HepG2 (cell line): ENCODE measurements around the gene CD37. TPM values are rescaled to one million over a fixed set of nuclear protein-coding genes. Genes with fewer than 3 reads are reported as not detected.
A peak's percentile ranks its signal among the peaks of the same experiment; 100 is the strongest.

ENCODE experiments used
- AGO1 ChIP-seq: fragments of 200-400 bp; formaldehyde crosslinking; IDR thresholded peaks from 2 replicates; pipeline ENCODE4 v1.6.1; 2017; ENCODE audit warnings: mild to moderate bottlenecking, low read depth, low read length, moderate library complexity; ENCODE audit not compliant: poor library complexity, severe bottlenecking
- AKAP8 ChIP-seq: sonication (generic); formaldehyde crosslinking; IDR thresholded peaks from 2 replicates; pipeline ENCODE4 v1.5.1; 2020; ENCODE audit warnings: mild to moderate bottlenecking, missing genetic modification reagents
- FOXA3 ChIP-seq: IDR thresholded peaks from 2 replicates; pipeline ENCODE4 v1.6.1; 2016; ENCODE audit warnings: missing genetic modification reagents, missing compliant biosample characterization
- FOXK2 ChIP-seq: fragments of 450-650 bp; IDR thresholded peaks from 2 replicates; pipeline ENCODE4 v1.6.1; 2016
- HNF4A ChIP-seq: sonication (generic); formaldehyde crosslinking; IDR thresholded peaks from 2 replicates; pipeline ENCODE4 v1.4.0; 2020; ENCODE audit warnings: missing genetic modification reagents
- IRX3 ChIP-seq: sonication (generic); formaldehyde crosslinking; IDR thresholded peaks from 2 replicates; pipeline ENCODE4 v1.8.1; 2023; ENCODE audit warnings: mild to moderate bottlenecking, low read depth, missing genetic modification reagents, borderline replicate concordance
- KLF6 ChIP-seq: IDR thresholded peaks from 2 replicates; pipeline ENCODE4 v1.8.0; 2016; ENCODE audit warnings: missing biosample characterization, missing genetic modification reagents
- PLRG1 ChIP-seq: fragments of 450-650 bp; conservative IDR thresholded peaks from 2 replicates; pipeline ENCODE4 v1.6.1; 2016
- RBM22 ChIP-seq: fragments of 200-400 bp; formaldehyde crosslinking; optimal IDR thresholded peaks from 2 replicates; pipeline ENCODE3; 2017; ENCODE audit warnings: mild to moderate bottlenecking, low read length, moderate library complexity
- SKIL ChIP-seq: sonication (generic); formaldehyde crosslinking; IDR thresholded peaks from 2 replicates; pipeline ENCODE4 v1.8.0; 2022; ENCODE audit warnings: missing genetic modification reagents, mild to moderate bottlenecking, moderate library complexity, borderline replicate concordance
- SP4 ChIP-seq: sonication (generic); formaldehyde crosslinking; IDR thresholded peaks from 2 replicates; pipeline ENCODE4 v1.8.1; 2023; ENCODE audit warnings: mild to moderate bottlenecking, missing genetic modification reagents
- STAG1 ChIP-seq: sonication (generic); formaldehyde crosslinking; IDR thresholded peaks from 2 replicates; pipeline ENCODE4 v1.4.0; 2020; ENCODE audit warnings: missing genetic modification reagents
- TAF1 ChIP-seq: sonication (generic); formaldehyde crosslinking; IDR thresholded peaks from 2 replicates; pipeline ENCODE4 v1.4.0; 2020; ENCODE audit warnings: missing genetic modification reagents
- TEAD3 ChIP-seq: optimal IDR thresholded peaks from 2 replicates; pipeline ENCODE3; 2016; ENCODE audit warnings: borderline replicate concordance
- TMF1 ChIP-seq: sonication (generic); formaldehyde crosslinking; IDR thresholded peaks from 2 replicates; pipeline ENCODE4 v1.8.1; 2022; ENCODE audit warnings: low read depth, missing genetic modification reagents
- ZBTB43 ChIP-seq: sonication (generic); formaldehyde crosslinking; conservative IDR thresholded peaks from 2 replicates; pipeline ENCODE4 v1.4.0; 2020; ENCODE audit warnings: missing genetic modification reagents
- ZNF224 ChIP-seq: sonication (generic); formaldehyde crosslinking; IDR thresholded peaks from 2 replicates; pipeline ENCODE4 v1.5.0; 2020; ENCODE audit warnings: mild to moderate bottlenecking, missing genetic modification reagents
- ZNF350 ChIP-seq: sonication (generic); formaldehyde crosslinking; IDR thresholded peaks from 2 replicates; pipeline ENCODE4 v1.4.0; 2020; ENCODE audit warnings: mild to moderate bottlenecking, low read depth, missing genetic modification reagents, borderline replicate concordance
- ZNF383 ChIP-seq: sonication (generic); formaldehyde crosslinking; IDR thresholded peaks from 2 replicates; pipeline ENCODE4 v1.4.0; 2020; ENCODE audit warnings: missing genetic modification reagents, mild to moderate bottlenecking, borderline replicate concordance
- ZNF687 ChIP-seq: sonication (generic); formaldehyde crosslinking; IDR thresholded peaks from 2 replicates; pipeline ENCODE4 v1.5.1; 2020; ENCODE audit warnings: mild to moderate bottlenecking, missing genetic modification reagents, moderate library complexity
- ZNF710 ChIP-seq: sonication (generic); formaldehyde crosslinking; IDR thresholded peaks from 2 replicates; pipeline ENCODE4 v1.5.0; 2020; ENCODE audit warnings: mild to moderate bottlenecking, missing genetic modification reagents, borderline replicate concordance
- polyA plus RNA-seq, 8 experiments: library from polyadenylated mRNA; depleted of rRNA in 3 of 8; stranded (reverse) in 7 of 8; unstranded in 1 of 8; fragments of >200 nt; fragmentation: Illumina TruSeq in 4 of 8; extraction: Trizol in 4 of 8; gene quantifications; 2 replicates each; pipeline versions ENCODE4 v1.2.1 to v1.2.3, GENCODE V29; 2011 to 2016; ENCODE audit warnings: low read depth in 4 of 8, missing spikeins in 1 of 8, mixed read lengths in 1 of 8; ENCODE audit not compliant: insufficient read depth in 1 of 8
- total RNA-seq, 5 experiments: library from RNA; depleted of rRNA; stranded (reverse); fragments of >200 nt; fragmentation: Illumina TruSeq; extraction: Trizol; gene quantifications; 2 replicates each; pipeline ENCODE4 v1.2.3, GENCODE V29; 2016; ENCODE audit warnings: low read depth in 1 of 5

The CD37 gene
- total and polyA plus RNA-seq, 2 of the 13 experiments (the other 11 are each of a cell fraction or from before 2014, with no cell fraction given): not detected

GRCh38 chr19:49340069-49340864 lies 5.1 kb downstream of the CD37 start (continued):
- TF ChIP-seq ZNF710 (CRISPR knock-in tag): no peak
- TF ChIP-seq FOXK2: no peak
- no peak for TF ChIP-seq ZBTB43 (CRISPR knock-in tag)
- no peak for TF ChIP-seq HNF4A (CRISPR knock-in tag)
- TF ChIP-seq TAF1 (CRISPR knock-in tag): no peak
- no peak for TF ChIP-seq ZNF224 (CRISPR knock-in tag)
- peak; percentile 25; the same call in 1 of the 2 replicates for TF ChIP-seq ZNF350 (CRISPR knock-in tag)
- no peak for TF ChIP-seq STAG1 (CRISPR knock-in tag)
- TF ChIP-seq SKIL (CRISPR knock-in tag): no peak
- no peak for TF ChIP-seq TMF1
- TF ChIP-seq PLRG1: no peak
- no peak for TF ChIP-seq SP4 (CRISPR knock-in tag)
- no peak for TF ChIP-seq RBM22
- no peak for TF ChIP-seq ZNF383
- TF ChIP-seq ZNF687 (CRISPR knock-in tag): peak; percentile 65
- TF ChIP-seq KLF6 (CRISPR knock-in tag): no peak
- peak; percentile 63 for TF ChIP-seq FOXA3 (CRISPR knock-in tag)
- TF ChIP-seq AGO1: no peak
- no peak for TF ChIP-seq IRX3 (CRISPR knock-in tag)
- TF ChIP-seq AKAP8 (CRISPR knock-in tag): no peak
- TF ChIP-seq TEAD3: peak; percentile 71
